IMR-90 (cell line): Measurements from ENCODE around the gene DUSP28. TPM values are rescaled to one million over a fixed set of nuclear protein-coding genes. Genes with fewer than 3 reads are reported as not detected.

ENCODE experiments used
- ATAC-seq: fragments of 200-7000 bp; cut with Tn5 transposase; 2 replicates; pipeline ENCODE4 v1.9.1; 2020; ENCODE audit warnings: low read depth, mild to moderate bottlenecking, moderate library complexity
- BruUV-seq: library from RNA; stranded (reverse); fragments of 400-500 nt; replicated peaks from 2 replicates; lab custom pipeline; 2021; lab: Mats Ljungman, UMichigan
- CTCF ChIA-PET: fragments of 300-600 bp; formaldehyde crosslinking; extraction: SDS; loops from one replicate; lab custom pipeline; 2021; ENCODE audit warnings: antibody characterized with exemption; lab: Yijun Ruan, JAX
- POLR2A ChIA-PET: fragments of 300-600 bp; sonication (Branson Sonifier 250); formaldehyde crosslinking; loops from one replicate; lab custom pipeline; 2022; ENCODE audit warnings: antibody characterized with exemption; ENCODE audit not compliant: unreplicated experiment; lab: Charles Lee
- DNase-seq: peaks from one replicate; pipeline ENCODE4 v3.0.0; 2013
- H2AFZ ChIP-seq: replicated peaks from 2 replicates; pipeline ENCODE3; 2013; ENCODE audit warnings: low read length, mild to moderate bottlenecking; ENCODE audit not compliant: poor library complexity
- H2AK5ac ChIP-seq: 2 replicates; pipeline ENCODE4 v1.6.1; 2013; ENCODE audit warnings: low read depth, low read length, inconsistent platforms
- H2AK9ac ChIP-seq: replicated peaks from 2 replicates; pipeline ENCODE3; 2013; ENCODE audit warnings: mild to moderate bottlenecking, low read depth, low read length, moderate library complexity; ENCODE audit not compliant: poor library complexity
- H2BK120ac ChIP-seq: 2 replicates; pipeline ENCODE4 v1.6.1; 2013; ENCODE audit warnings: low read depth, low read length, inconsistent platforms
- H2BK15ac ChIP-seq: 3 replicates; pipeline ENCODE4 v1.6.1; 2013; ENCODE audit warnings: low read depth, low read length, inconsistent platforms
- H2BK20ac ChIP-seq: 2 replicates; pipeline ENCODE4 v1.6.1; 2013; ENCODE audit warnings: low read depth, mild to moderate bottlenecking, inconsistent platforms, low read length, moderate library complexity
- H2BK5ac ChIP-seq: 2 replicates; pipeline ENCODE4 v1.6.1; 2013; ENCODE audit warnings: mild to moderate bottlenecking, low read depth, low read length, inconsistent platforms; ENCODE audit not compliant: poor library complexity, severe bottlenecking
- H3K14ac ChIP-seq: replicated peaks from 2 replicates; pipeline ENCODE4 v1.6.1; 2013; ENCODE audit warnings: low read depth, low read length, inconsistent platforms
- H3K18ac ChIP-seq: 2 replicates; pipeline ENCODE4 v1.6.1; 2013; ENCODE audit warnings: low read depth, low read length, control low read depth
- H3K23ac ChIP-seq: 2 replicates; pipeline ENCODE4 v1.6.1; 2013; ENCODE audit warnings: low read depth, low read length, inconsistent platforms
- H3K27ac ChIP-seq: 2 replicates; pipeline ENCODE4 v1.5.1; 2013; ENCODE audit warnings: mild to moderate bottlenecking, control low read depth, low read length; ENCODE audit not compliant: insufficient read depth
- H3K27me3 ChIP-seq: 2 replicates; pipeline ENCODE4 v1.6.1; 2013; ENCODE audit warnings: low read length; ENCODE audit not compliant: control insufficient read depth, insufficient read depth
- H3K36me3 ChIP-seq: 2 replicates; pipeline ENCODE4 v1.6.1; 2013; ENCODE audit warnings: low read length, mixed read lengths; ENCODE audit not compliant: control insufficient read depth, insufficient read depth
- H3K4ac ChIP-seq: 2 replicates; pipeline ENCODE4 v1.6.1; 2013; ENCODE audit warnings: low read depth, low read length, inconsistent platforms
- H3K4me1 ChIP-seq: 2 replicates; pipeline ENCODE4 v1.6.1; 2013; ENCODE audit warnings: low read length, mixed read lengths; ENCODE audit not compliant: control insufficient read depth, insufficient read depth
- H3K4me2 ChIP-seq: 2 replicates; pipeline ENCODE4 v1.6.1; 2013; ENCODE audit warnings: low read depth, mild to moderate bottlenecking, control low read depth, low read length, moderate library complexity
- H3K4me3 ChIP-seq: 2 replicates; pipeline ENCODE4 v1.5.1; 2013; ENCODE audit warnings: low read depth, mild to moderate bottlenecking, control low read depth, low read length, moderate library complexity; ENCODE audit not compliant: insufficient read depth
- H3K56ac ChIP-seq: 2 replicates; pipeline ENCODE4 v1.6.1; 2013; ENCODE audit warnings: low read length, inconsistent platforms; ENCODE audit not compliant: insufficient read depth; ENCODE audit errors: extremely low read depth
- H3K79me1 ChIP-seq, 2 experiments: 2 replicates each; pipeline ENCODE4 v1.6.1; 2013; ENCODE audit warnings: low read length in 2 of 2, inconsistent platforms in 1 of 2, low read depth in 1 of 2
- H3K9ac ChIP-seq: 2 replicates; pipeline ENCODE4 v1.6.1; 2013; ENCODE audit warnings: low read depth, low read length, control low read depth
- H3K9me1 ChIP-seq: 2 replicates; pipeline ENCODE4 v1.6.1; 2013; ENCODE audit warnings: low read length, inconsistent platforms; ENCODE audit not compliant: insufficient read depth
- H3K9me3 ChIP-seq: 2 replicates; pipeline ENCODE4 v1.6.1; 2013; ENCODE audit warnings: low read length; ENCODE audit not compliant: control insufficient read depth, insufficient read depth
- H4K20me1 ChIP-seq: 2 replicates; pipeline ENCODE4 v1.6.1; 2013; ENCODE audit warnings: low read length, inconsistent platforms; ENCODE audit not compliant: insufficient read depth
- H4K5ac ChIP-seq: 2 replicates; pipeline ENCODE4 v1.6.1; 2013; ENCODE audit warnings: mild to moderate bottlenecking, low read depth, low read length, control low read depth
- H4K8ac ChIP-seq, 2 experiments: 2 replicates each; pipeline ENCODE4 v1.6.1; 2013; ENCODE audit warnings: low read depth in 2 of 2, low read length in 2 of 2, control low read depth in 1 of 2, inconsistent platforms in 1 of 2
- H4K91ac ChIP-seq: 2 replicates; pipeline ENCODE4 v1.6.1; 2013; ENCODE audit warnings: low read depth, low read length, inconsistent platforms; ENCODE audit not compliant: insufficient read depth
- CTCF ChIP-seq: conservative IDR thresholded peaks from 2 replicates; pipeline ENCODE4 v1.5.1; 2012; ENCODE audit warnings: mild to moderate bottlenecking, low read depth, low read length, improper control_type of control experiment
- NFE2L2 ChIP-seq: fragments of 150-350 bp; IDR thresholded peaks from 2 replicates; pipeline ENCODE4 v1.6.1; 2016; ENCODE audit warnings: low read depth, mild to moderate bottlenecking, low read length
- POLR2A ChIP-seq: IDR thresholded peaks from 2 replicates; pipeline ENCODE4 v1.6.1; 2012; ENCODE audit warnings: mild to moderate bottlenecking, low read depth, low read length
- RCOR1 ChIP-seq: IDR thresholded peaks from 2 replicates; pipeline ENCODE4 v1.6.1; 2012; ENCODE audit warnings: mild to moderate bottlenecking, low read length, improper control_type of control experiment; ENCODE audit not compliant: insufficient replicate concordance
- RFX5 ChIP-seq: IDR thresholded peaks from 2 replicates; pipeline ENCODE4 v1.8.0; 2012; ENCODE audit warnings: low read depth, mild to moderate bottlenecking, low read length, moderate library complexity
- SMC3 ChIP-seq: fragments of 150-350 bp; IDR thresholded peaks from 2 replicates; pipeline ENCODE4 v1.6.1; 2016; ENCODE audit warnings: low read depth, mild to moderate bottlenecking, antibody characterized with exemption, low read length, moderate library complexity
- WGBS, 2 experiments: methylation state at CpG; one replicate each; pipeline versions ENCODE4 v1.1.5 to v1.1.7; 2013; ENCODE audit warnings: missing lambda C conversion rate in 2 of 2; ENCODE audit not compliant: insufficient read length in 1 of 2; ENCODE audit errors: extremely low coverage in 2 of 2; 5-methylcytosine and 5-hydroxymethylcytosine counted together
- dilution Hi-C: fragments of 300-500 bp; cut with HindIII; formaldehyde crosslinking; loops from one replicate; pipeline ENCODE4 v1.14.3; 2018; ENCODE audit warnings: low sequenced_read_pairs; ENCODE audit not compliant: unreplicated experiment
- in situ Hi-C: fragments of 300-500 bp; cut with MboI; formaldehyde crosslinking; loops from 3 replicates; pipeline ENCODE4 v1.14.3; 2019; ENCODE audit warnings: low sequenced_read_pairs, inconsistent platforms, mixed read lengths
- intact Hi-C: fragments of 100-400 bp; cut with micrococcal nuclease; formaldehyde crosslinking; loops from 2 replicates; pipeline ENCODE4 v1.10.0; 2022
- polyA plus RNA-seq, 3 experiments: library from polyadenylated mRNA; depleted of rRNA; stranded (reverse); fragments of >200 nt; gene quantifications; 2 replicates each; pipeline ENCODE4 v1.2.3, GENCODE V29; 2012; ENCODE audit warnings: low replicate concordance in 1 of 3
- total RNA-seq: library from RNA; depleted of rRNA; stranded (reverse); fragments of >200 nt; gene quantifications from 2 replicates; pipeline ENCODE4 v1.2.3, GENCODE V29; 2012

Gene DUSP28
- total and polyA plus RNA-seq, 2 of the 4 experiments (the other 2 are of a cell fraction), result 1.1 to 3.3 TPM

- H4K8ac ChIP-seq, result no peak overlapping the region
- no peak overlapping the region for H2BK120ac ChIP-seq
- H3K36me3 ChIP-seq, result peaks cover 6% of the 10 kb centered on the region; the same call in 1 of the 2 replicates
- H3K14ac ChIP-seq, result no peak overlapping the region
- no peak overlapping the region for H3K9ac ChIP-seq
- 100% methylated on average over 2 of the region's 16 CpGs; no CpG with 5 or more reads in 1 of the 2 experiments for WGBS, 2 experiments
- no peak overlapping the region for H4K5ac ChIP-seq
- TF ChIP-seq CTCF (no peak), SMC3 (no peak), RCOR1 (no peak), RFX5 (no peak), NFE2L2 (no peak), POLR2A (no peak)
- no peak overlapping the region for H2AK9ac ChIP-seq
- H3K4me1 ChIP-seq, result no peaks in the 10 kb centered on the region
- H3K18ac ChIP-seq, result no peak overlapping the region
- H3K9me1 ChIP-seq, result no peaks in the 10 kb centered on the region
- H3K4me2 ChIP-seq, result no peak overlapping the region
- H3K27ac ChIP-seq, result no peak overlapping the region
- no peak overlapping the region for H3K4me3 ChIP-seq
- intact Hi-C loops (no loop called here), in situ Hi-C loops (no loop called here), dilution Hi-C loops (no loop called here)
- H2BK20ac ChIP-seq, result no peak overlapping the region
- ATAC-seq, result no peak
- H3K27me3 ChIP-seq, result no peaks in the 10 kb centered on the region
- no peak overlapping the region for H3K23ac ChIP-seq
- DNase-seq, result no peak
- H3K9me3 ChIP-seq, result peaks cover 23% of the 10 kb centered on the region
- no peak overlapping the region for H2BK15ac ChIP-seq
- peaks cover 0 to 7% of the 10 kb centered on the region in 2 experiments; a peak in 2 of 4 replicates for H3K79me1 ChIP-seq
- no peak overlapping the region for H4K91ac ChIP-seq
- no peak overlapping the region for H3K4ac ChIP-seq
- no peak overlapping the region for H2AK5ac ChIP-seq
- no peak overlapping the region for H2BK5ac ChIP-seq
- H3K56ac ChIP-seq, result no peak overlapping the region
- CTCF ChIA-PET, result no interaction called here
- no peak overlapping the region for H2AFZ ChIP-seq
- BruUV-seq, result no TSS peak
- no peaks in the 10 kb centered on the region for H4K20me1 ChIP-seq
- POLR2A ChIA-PET, result interaction anchor here (0.6 kb wide), 1 partner anchor 60 kb away, joined by 3 read pairs; no protein-coding TSS in a partner anchor
Measured at GRCh38 chr2:240529344-240529999, 30.7 kb upstream of the DUSP28 start.
